Spleen (tissue), 7 donors: ENCODE measurements around the gene EPC2.

Experiments used
- POLR2A ChIP-seq, 3 donors: fragments of 450-650 bp; IDR thresholded peaks; one replicate each; pipeline ENCODE4 v1.5.1; 2017; ENCODE audit warnings: antibody characterized with exemption in 3 of 3, mild to moderate bottlenecking in 1 of 3
- POLR2AphosphoS5 ChIP-seq, 3 donors: sonication (generic); formaldehyde crosslinking; IDR thresholded peaks; one replicate each; pipeline ENCODE4 v1.5.1; 2017; ENCODE audit warnings: antibody characterized with exemption in 3 of 3
- TF ChIP-seq, protein P1 (sequence below), 11 experiments: fragments of 200-600 bp in 7 of 11; fragments of 450-650 bp in 4 of 11; sonication (generic) in 4 of 11; IDR thresholded peaks in 8 of 11; conservative IDR thresholded peaks in 3 of 11; 1 replicate in 7 of 11; 2 replicates in 4 of 11; pipeline versions ENCODE4 v1.4.0 to v1.8.0; 2016 to 2021; ENCODE audit warnings: antibody characterized with exemption in 11 of 11, inconsistent platforms in 4 of 11, mild to moderate bottlenecking in 1 of 11
- donor health status: DM: no; HTN: no; CAD: no; lungs with moderate emphysema.
- donor health status: DM: no; HTN: no; CAD: no.
- donor health status: DM: no; HTN: no; CAD: no.

DNA sequence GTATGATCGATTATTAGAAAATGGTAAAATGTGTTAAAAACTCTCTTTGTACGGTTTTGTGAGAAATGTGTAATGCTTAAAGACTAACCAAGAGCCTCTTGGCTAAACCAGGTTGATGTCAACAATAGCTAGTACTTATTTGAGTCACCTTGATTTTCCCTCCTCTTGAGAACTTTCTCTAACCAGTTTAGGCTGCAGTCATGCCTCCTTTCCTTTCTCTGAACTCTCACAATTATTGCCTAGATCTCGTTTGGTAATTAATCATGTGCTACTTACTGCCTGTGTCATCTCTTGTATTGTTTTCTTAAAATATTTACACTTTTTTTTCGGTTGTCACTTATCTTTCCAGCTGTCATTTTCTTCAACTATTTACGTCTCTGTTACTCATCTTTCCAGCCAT is 1.1 kb upstream of the EPC2 start:
- no peak for TF ChIP-seq POLR2A (IDR thresholded peaks at IDR 0.05)
- TF ChIP-seq, protein P1, sequence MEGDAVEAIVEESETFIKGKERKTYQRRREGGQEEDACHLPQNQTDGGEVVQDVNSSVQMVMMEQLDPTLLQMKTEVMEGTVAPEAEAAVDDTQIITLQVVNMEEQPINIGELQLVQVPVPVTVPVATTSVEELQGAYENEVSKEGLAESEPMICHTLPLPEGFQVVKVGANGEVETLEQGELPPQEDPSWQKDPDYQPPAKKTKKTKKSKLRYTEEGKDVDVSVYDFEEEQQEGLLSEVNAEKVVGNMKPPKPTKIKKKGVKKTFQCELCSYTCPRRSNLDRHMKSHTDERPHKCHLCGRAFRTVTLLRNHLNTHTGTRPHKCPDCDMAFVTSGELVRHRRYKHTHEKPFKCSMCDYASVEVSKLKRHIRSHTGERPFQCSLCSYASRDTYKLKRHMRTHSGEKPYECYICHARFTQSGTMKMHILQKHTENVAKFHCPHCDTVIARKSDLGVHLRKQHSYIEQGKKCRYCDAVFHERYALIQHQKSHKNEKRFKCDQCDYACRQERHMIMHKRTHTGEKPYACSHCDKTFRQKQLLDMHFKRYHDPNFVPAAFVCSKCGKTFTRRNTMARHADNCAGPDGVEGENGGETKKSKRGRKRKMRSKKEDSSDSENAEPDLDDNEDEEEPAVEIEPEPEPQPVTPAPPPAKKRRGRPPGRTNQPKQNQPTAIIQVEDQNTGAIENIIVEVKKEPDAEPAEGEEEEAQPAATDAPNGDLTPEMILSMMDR (IDR thresholded peaks at IDR 0.05 in 8 of 11, conservative IDR thresholded peaks at IDR 0.05 in 3 of 11): no peak
- no peak for TF ChIP-seq POLR2AphosphoS5 (IDR thresholded peaks at IDR 0.05)
